ENCODE data around the gene ANKRD53. TPM values are rescaled to one million over a fixed set of nuclear protein-coding genes. Genes with fewer than 3 reads are reported as not detected.
"Not testable (repeated sequence)": the region's sequence is repeated elsewhere in the genome, so short reads cannot be mapped to it uniquely, and the experiment has no call there.

ANKRD53 gene
- total RNA-seq, 3 donors from 2014 or later, result not detected

GRCh38 chr2:71019989-71020388, 41.6 kb downstream of the ANKRD53 start:
- H3K9me3 Mint-ChIP-seq, result not testable (repeated sequence)

GRCh38 chr2:71021394-71021793, 43.0 kb downstream of the ANKRD53 start:
- not testable (repeated sequence) for H3K27me3 Mint-ChIP-seq (ENCODE audit: low read depth); DNase-seq; H3K4me3 Mint-ChIP-seq; H3K9me3 Mint-ChIP-seq; H3K36me3 Mint-ChIP-seq (ENCODE audit: insufficient read depth); ATAC-seq
- peaks cover 13% of the 10 kb centered on the region for H3K4me1 Mint-ChIP-seq (ENCODE audit: low read depth)

More at GRCh38 chr2:71019989-71020388, 41.6 kb downstream of the ANKRD53 start:
- not testable (repeated sequence) for DNase-seq; H3K36me3 Mint-ChIP-seq (ENCODE audit: insufficient read depth); H3K27me3 Mint-ChIP-seq (ENCODE audit: low read depth); H3K4me3 Mint-ChIP-seq; ATAC-seq
- H3K4me1 Mint-ChIP-seq (ENCODE audit: low read depth), result peaks cover 13% of the 10 kb centered on the region

DNA sequence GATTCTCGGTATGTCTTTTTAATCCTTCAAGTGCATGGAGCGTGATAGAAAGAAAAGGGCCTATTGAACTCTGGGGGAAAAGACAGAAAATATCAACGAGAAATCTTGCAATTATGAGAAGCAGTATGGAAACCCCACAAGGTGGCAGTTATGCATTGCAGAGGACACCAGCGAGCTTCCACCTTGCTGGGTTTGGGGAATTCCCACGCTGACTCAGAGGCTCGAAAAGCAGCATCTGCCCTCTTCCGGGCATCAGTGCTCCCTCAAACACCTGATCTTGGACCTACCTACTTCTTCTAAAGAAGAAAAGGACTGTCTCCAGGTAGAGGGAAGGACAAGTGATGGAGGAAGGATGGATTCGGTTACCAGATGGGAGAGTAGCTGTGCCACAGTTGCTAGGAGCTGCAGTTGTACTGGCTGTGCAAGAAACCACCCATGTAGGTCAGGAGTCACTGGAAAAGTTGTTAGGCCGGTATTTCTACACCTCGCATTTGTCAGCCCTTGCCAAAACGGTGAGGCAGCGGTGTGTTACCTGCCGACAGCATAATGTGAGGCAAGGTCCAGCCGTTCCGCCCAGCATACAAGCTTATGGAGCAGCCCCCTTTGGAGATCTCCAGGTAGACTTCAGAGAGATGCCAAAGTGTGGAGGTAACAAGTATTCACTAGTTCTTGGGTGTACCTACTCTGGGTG, 45.3 kb downstream of the ANKRD53 start:
- H3K4me1 Mint-ChIP-seq (ENCODE audit: low read depth), result peaks cover 13% of the 10 kb centered on the region
- ATAC-seq; H3K9me3 Mint-ChIP-seq; H3K27me3 Mint-ChIP-seq (ENCODE audit: low read depth); H3K4me3 Mint-ChIP-seq; H3K36me3 Mint-ChIP-seq (ENCODE audit: insufficient read depth): not testable (repeated sequence)
- peak; percentile 69 for DNase-seq

Other genes starting within 250 kb of the ANKRD53 start
- gene ADD2, start 210.4 kb upstream of the ANKRD53 start, total RNA-seq, result 10 to 100 TPM in 1 of 3 donors, 1 to 10 TPM in 2; 4.8 to 13.7 (median 8.0) TPM
- not detected for gene FIGLA, start 188.0 kb upstream of the ANKRD53 start, total RNA-seq
- not detected for gene CLEC4F, start 158.0 kb upstream of the ANKRD53 start, total RNA-seq
- not detected for gene CD207, start 142.8 kb upstream of the ANKRD53 start, total RNA-seq
- gene VAX2, start 78.1 kb upstream of the ANKRD53 start, total RNA-seq, result under 1 TPM in 1 of 3 donors, not detected in 2; 0.11 TPM
- not detected for gene ATP6V1B1, start 42.7 kb upstream of the ANKRD53 start, total RNA-seq
- gene TEX261, start 16.2 kb downstream of the ANKRD53 start, total RNA-seq, result 10 to 100 TPM; 78.6 to 89.6 (median 79.5) TPM
- 10 to 100 TPM; 83.5 to 85.6 (median 84.0) TPM for gene NAGK, start 90.0 kb downstream of the ANKRD53 start, total RNA-seq
- gene MCEE, start 151.6 kb downstream of the ANKRD53 start, total RNA-seq, result 10 to 100 TPM in 1 of 3 donors, 1 to 10 TPM in 2; 8.4 to 10.6 (median 8.6) TPM
- 10 to 100 TPM; 85.0 to 90.0 (median 85.7) TPM for gene MPHOSPH10, start 152.0 kb downstream of the ANKRD53 start, total RNA-seq
- gene PAIP2B, start 248.5 kb downstream of the ANKRD53 start, total RNA-seq, result 1 to 10 TPM; 1.0 to 1.2 (median 1.1) TPM